GM12875 (cell line): Measurements from ENCODE around the gene EBPL.
A peak's percentile ranks its signal among the peaks of the same experiment; 100 is the strongest.

Experiments used
- H3K4me3 ChIP-seq: one replicate; pipeline ENCODE4 v1.5.1; 2011; ENCODE audit warnings: low read depth, low read length, control low read depth
- TF ChIP-seq, protein P1 (sequence below): IDR thresholded peaks from 2 replicates; pipeline ENCODE4 v1.5.1; 2011; ENCODE audit warnings: low read depth, mild to moderate bottlenecking, control low read depth, inconsistent platforms, low read length, moderate library complexity, borderline replicate concordance; ENCODE audit not compliant: insufficient read depth

EBPL gene

DNA sequence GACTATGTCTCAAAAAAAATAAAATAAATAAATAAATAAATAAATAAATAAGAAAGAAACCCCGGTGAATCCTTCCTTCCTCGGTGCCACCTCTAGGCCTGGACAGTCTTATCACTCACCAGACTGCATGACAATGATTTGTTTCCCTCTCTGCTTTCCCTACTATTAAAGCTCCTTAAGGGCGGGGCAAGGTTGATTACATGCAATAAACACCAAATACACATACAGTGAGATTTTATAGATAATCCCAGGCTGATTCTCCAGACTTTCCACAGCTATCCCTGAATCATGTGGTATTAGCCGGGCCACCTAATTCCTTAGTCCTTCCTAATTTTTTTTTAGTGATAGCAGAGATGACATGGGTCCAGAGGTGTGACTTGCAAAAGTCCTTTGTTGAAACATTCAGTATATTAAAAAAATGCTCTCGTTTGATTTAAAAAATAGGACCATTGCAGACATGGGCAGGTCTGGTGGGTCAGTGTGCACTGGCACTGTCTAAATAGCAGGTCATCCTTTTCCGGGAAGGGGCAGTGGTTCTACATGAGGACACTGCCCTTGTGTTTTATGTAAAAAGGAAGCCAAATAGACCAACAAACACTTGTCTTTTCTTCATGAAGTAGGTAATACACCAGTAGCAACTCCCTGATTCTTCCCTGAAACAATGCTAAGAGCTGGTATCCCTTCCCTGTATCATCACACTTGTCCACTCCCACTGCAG is 14.5 kb downstream of the EBPL start:
- H3K4me3 ChIP-seq = no peak overlapping the region
- TF ChIP-seq, protein P1, sequence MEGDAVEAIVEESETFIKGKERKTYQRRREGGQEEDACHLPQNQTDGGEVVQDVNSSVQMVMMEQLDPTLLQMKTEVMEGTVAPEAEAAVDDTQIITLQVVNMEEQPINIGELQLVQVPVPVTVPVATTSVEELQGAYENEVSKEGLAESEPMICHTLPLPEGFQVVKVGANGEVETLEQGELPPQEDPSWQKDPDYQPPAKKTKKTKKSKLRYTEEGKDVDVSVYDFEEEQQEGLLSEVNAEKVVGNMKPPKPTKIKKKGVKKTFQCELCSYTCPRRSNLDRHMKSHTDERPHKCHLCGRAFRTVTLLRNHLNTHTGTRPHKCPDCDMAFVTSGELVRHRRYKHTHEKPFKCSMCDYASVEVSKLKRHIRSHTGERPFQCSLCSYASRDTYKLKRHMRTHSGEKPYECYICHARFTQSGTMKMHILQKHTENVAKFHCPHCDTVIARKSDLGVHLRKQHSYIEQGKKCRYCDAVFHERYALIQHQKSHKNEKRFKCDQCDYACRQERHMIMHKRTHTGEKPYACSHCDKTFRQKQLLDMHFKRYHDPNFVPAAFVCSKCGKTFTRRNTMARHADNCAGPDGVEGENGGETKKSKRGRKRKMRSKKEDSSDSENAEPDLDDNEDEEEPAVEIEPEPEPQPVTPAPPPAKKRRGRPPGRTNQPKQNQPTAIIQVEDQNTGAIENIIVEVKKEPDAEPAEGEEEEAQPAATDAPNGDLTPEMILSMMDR = no peak

DNA sequence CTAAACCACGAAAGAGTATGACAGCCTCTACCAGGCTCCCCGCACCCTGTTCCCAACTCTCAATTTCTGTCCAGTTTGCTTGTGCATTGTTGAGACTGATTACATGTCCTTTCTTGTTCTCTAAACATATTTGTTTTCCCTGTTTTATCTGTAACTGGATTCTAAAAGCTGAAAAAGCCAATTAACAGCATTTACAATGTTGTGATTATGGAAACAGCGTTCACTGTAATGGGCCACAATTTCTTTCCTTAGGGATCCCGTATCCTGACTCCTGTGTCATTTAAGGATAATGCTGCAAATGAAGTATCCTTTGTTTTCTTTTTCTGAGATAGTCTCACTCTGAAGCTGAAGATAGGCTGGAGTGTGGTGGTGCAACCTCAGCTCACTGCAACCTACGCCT is 20.5 kb downstream of the EBPL start:
- TF ChIP-seq, protein P1 = no peak
- no peak overlapping the region for H3K4me3 ChIP-seq

DNA sequence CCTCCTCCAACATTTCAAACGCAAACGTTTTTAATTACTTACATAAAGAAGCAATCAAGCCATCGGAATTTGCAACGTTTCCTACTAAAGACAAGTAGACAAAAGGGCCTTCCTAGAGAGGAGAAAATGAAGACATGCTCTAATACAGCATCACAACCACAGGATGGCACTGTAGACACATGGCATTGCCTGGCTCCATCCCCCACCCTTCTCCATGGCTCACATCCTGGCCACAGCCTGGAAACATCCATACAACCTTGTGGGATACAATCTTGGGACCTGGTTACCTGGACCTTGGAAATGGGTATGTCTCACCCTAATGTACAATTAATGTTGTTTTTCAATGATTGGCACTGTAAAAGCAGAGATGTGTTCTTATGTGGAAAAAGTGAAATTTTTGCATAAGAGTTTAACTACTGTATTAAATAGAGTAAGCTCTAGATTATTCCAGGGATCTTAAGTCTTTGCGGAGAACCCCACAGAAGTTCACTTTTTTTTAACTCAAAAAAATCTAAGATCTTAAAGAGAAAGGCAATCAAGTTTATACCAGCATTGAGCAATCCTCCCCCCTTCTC is 21.5 kb downstream of the EBPL start:
- H3K4me3 ChIP-seq = no peak overlapping the region
- TF ChIP-seq, protein P1 = peak; percentile 40; the same call in 1 of the 2 replicates

DNA sequence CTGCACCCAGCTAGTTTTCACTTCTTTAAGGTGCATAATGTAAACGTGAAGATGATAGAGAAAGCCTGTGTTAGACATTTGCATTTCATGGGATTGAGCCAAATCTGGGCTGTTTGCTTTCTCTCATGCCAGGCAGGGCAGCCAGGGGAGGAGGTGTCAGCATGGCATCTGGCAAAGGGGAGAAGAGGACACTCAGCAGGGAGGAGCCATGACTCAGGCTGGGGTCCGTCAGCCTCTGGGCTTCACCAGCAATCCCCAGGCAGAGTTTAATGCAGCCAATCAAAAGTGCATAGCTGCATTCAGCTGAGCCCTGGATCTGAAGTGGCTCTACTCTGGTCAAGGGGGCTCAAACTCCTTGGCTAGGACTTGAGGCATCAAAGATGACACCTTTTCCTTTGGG is 23.5 kb downstream of the EBPL start:
- H3K4me3 ChIP-seq = no peak overlapping the region
- TF ChIP-seq, protein P1 = no peak

DNA sequence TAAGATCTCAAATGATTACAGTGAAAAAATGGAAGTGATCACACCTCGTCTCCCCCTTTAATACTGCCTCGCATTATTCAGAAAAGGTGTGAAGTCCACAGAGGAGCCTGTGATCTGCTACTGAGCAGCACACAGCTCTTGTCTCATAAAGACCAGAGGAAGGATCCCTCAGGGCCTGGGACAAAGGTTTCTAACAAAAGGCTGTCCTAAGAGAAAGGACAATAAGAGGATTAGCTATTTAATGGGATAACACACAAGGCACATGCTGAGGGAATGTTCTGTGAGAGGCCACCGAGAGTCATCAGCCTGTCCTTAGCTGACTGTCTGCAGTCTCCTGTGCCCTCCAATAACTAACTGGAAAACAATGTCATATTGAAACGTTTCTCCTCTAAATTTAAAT is 26.7 kb downstream of the EBPL start:
- no peak overlapping the region for H3K4me3 ChIP-seq
- TF ChIP-seq, protein P1 = no peak

DNA sequence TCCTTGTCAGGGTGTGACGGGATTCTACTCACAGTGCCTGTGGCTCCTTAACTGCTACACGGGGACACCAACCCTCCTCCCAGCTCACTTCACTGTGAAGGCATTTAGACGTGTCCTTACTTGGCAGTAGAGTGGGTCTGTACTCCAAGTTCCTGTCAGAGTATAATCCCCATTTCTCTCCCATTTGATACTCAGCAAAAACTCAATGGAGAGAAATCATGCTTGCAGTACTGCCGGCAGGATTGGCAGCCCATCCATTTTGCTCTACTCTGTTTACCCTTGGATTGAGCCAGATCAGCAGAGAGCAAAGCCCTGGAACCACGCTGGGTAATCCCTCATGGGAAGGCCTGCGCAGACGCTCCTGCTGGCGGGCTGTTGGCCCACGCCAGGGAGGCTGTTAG is 34.0 kb downstream of the EBPL start:
- no peak overlapping the region for H3K4me3 ChIP-seq
- TF ChIP-seq, protein P1 = no peak

DNA sequence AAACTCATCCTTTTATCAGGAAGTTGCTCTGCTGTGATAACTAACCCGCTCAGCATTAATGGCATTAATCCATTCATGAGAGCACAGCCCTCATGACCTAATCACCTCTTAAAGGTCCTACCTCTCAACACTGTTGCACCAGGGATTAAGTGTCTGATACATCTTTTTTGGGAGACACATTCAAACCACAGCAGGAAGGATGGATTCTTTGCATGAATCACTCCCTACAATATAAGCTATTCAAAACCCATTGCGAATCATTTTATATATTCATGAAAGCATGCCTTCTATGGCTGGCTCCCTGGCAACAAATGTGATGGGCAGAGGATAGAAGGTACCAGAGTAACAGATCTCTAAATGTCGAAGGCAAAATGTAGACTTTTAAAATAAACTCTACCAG is 35.4 kb downstream of the EBPL start:
- no peak overlapping the region for H3K4me3 ChIP-seq
- TF ChIP-seq, protein P1 = no peak
